SU-DHL-6 (cell line): ENCODE results near the gene DCC.

Experiments used
- H2AFZ ChIP-seq: fragments of 200-600 bp; sonication (generic); 2 replicates; pipeline ENCODE4 v1.6.1; 2014; ENCODE audit warnings: low read depth, mild to moderate bottlenecking, moderate library complexity, mixed read lengths, antibody characterized with exemption, low read length; ENCODE audit not compliant: severe bottlenecking
- H3F3A ChIP-seq: fragments of 200-600 bp; shearing (Covaris generic); 2 replicates; pipeline ENCODE4 v1.6.0; 2016; ENCODE audit warnings: antibody characterized with exemption, mild to moderate bottlenecking; ENCODE audit not compliant: insufficient read depth
- H3K27ac ChIP-seq: fragments of 200-600 bp; sonication (generic); 2 replicates; pipeline ENCODE4 v1.5.1; 2016; ENCODE audit warnings: low read depth, mild to moderate bottlenecking, low read length, moderate library complexity, mixed read lengths
- H3K27me3 ChIP-seq: fragments of 200-600 bp; sonication (generic), shearing (Covaris generic); 2 replicates; pipeline ENCODE4 v1.6.0; 2014; ENCODE audit warnings: mild to moderate bottlenecking, low read length
- H3K36me3 ChIP-seq: fragments of 200-600 bp; sonication (generic); 2 replicates; pipeline ENCODE4 v1.6.1; 2014; ENCODE audit warnings: mild to moderate bottlenecking, low read length, mixed read lengths
- H3K4me2 ChIP-seq: fragments of 300-600, 200-600 bp; shearing (Covaris generic), sonication (generic); 2 replicates; pipeline ENCODE4 v1.6.0; 2014; ENCODE audit warnings: low read length, low read depth, mild to moderate bottlenecking; ENCODE audit not compliant: poor library complexity, severe bottlenecking
- H3K4me3 ChIP-seq: fragments of 200-600 bp; sonication (generic); 2 replicates; pipeline ENCODE4 v1.5.1; 2014; ENCODE audit warnings: antibody characterized with exemption, low read length, mild to moderate bottlenecking, mixed read lengths; ENCODE audit not compliant: insufficient read depth, poor library complexity, severe bottlenecking
- H3K79me2 ChIP-seq: fragments of 200-600 bp; sonication (generic); 2 replicates; pipeline ENCODE4 v1.6.1; 2014; ENCODE audit warnings: mild to moderate bottlenecking, low read length, moderate library complexity; ENCODE audit not compliant: insufficient read depth
- H3K9ac ChIP-seq: fragments of 200-600 bp; sonication (generic); 2 replicates; pipeline ENCODE4 v1.7.0; 2014; ENCODE audit warnings: mild to moderate bottlenecking, low read length
- H3K9me2 ChIP-seq: fragments of 200-600 bp; sonication (generic); replicated peaks from 2 replicates; pipeline ENCODE4 v1.6.1; 2014; ENCODE audit warnings: low read length; ENCODE audit not compliant: insufficient read depth
- H3K9me3 ChIP-seq: fragments of 200-600 bp; sonication (generic); 2 replicates; pipeline ENCODE4 v1.6.1; 2014; ENCODE audit warnings: low read length, mixed read lengths; ENCODE audit not compliant: insufficient read depth
- H4K20me1 ChIP-seq: fragments of 200-600 bp; sonication (generic); 2 replicates; pipeline ENCODE4 v1.6.1; 2014; ENCODE audit warnings: low read depth, mild to moderate bottlenecking, antibody characterized with exemption, low read length, moderate library complexity, mixed read lengths
- CTCF ChIP-seq: fragments of 200-600 bp; sonication (generic); IDR thresholded peaks from one replicate; pipeline ENCODE4 v1.5.1; 2017; ENCODE audit warnings: antibody characterized with exemption, mild to moderate bottlenecking, low read length, moderate library complexity; ENCODE audit not compliant: insufficient read depth, poor library complexity, severe bottlenecking
- EZH2phosphoT487 ChIP-seq: fragments of 200-600 bp; sonication (generic), shearing (Covaris generic); conservative IDR thresholded peaks from 2 replicates; pipeline ENCODE4 v1.6.1; 2018; ENCODE audit warnings: mild to moderate bottlenecking, antibody characterized with exemption, low read length, moderate library complexity, mixed read lengths

The DCC gene

DNA sequence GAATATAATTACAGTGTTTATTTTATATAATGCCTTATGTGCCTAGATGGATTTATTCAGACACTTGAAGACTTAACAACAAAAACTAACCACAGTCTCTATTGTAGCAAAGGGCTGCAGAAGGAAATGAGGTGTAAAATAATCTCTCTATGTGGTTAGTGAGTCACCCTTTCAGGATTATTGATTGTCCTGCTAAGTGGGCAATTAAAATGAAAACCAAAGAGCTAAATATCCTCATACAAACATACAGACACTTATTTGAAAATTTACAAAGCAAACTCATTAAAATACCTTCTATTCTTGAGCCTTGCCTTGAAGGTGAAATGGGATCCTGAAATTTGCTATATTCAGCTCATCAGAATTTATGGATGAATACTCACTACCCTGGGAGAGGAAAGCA, 27.7 kb upstream of the DCC start:
- Histone ChIP-seq H3K9me2 (0 out of 2 replicates have a peak, but pooled peaks cover 4% of the 10 kb centered on the region), H3K27me3 (no peaks in the 10 kb centered on the region), H2AFZ (no peak overlapping the region), H3K4me3 (no peak overlapping the region), H3K9ac (no peak overlapping the region), H3F3A (no peaks in the 10 kb centered on the region), H3K4me2 (no peak overlapping the region), H4K20me1 (no peaks in the 10 kb centered on the region), H3K9me3 (no peaks in the 10 kb centered on the region), H3K79me2 (no peaks in the 10 kb centered on the region), H3K36me3 (no peaks in the 10 kb centered on the region), H3K27ac (no peak overlapping the region)
- no peak for TF ChIP-seq EZH2phosphoT487
- TF ChIP-seq CTCF = no peak

GRCh38 chr18:52313213-52313612, 26.8 kb upstream of the DCC start:
- Histone ChIP-seq H3K27me3 (no peaks in the 10 kb centered on the region), H3K4me3 (no peak overlapping the region), H3K36me3 (no peaks in the 10 kb centered on the region), H3F3A (no peaks in the 10 kb centered on the region), H3K9ac (no peak overlapping the region), H3K79me2 (no peaks in the 10 kb centered on the region), H3K27ac (no peak overlapping the region), H3K4me2 (no peak overlapping the region), H3K9me2 (0 out of 2 replicates have a peak, but pooled peaks cover 4% of the 10 kb centered on the region), H3K9me3 (no peaks in the 10 kb centered on the region), H4K20me1 (no peaks in the 10 kb centered on the region), H2AFZ (no peak overlapping the region)
- TF ChIP-seq CTCF (no peak), EZH2phosphoT487 (no peak)

GRCh38 chr18:52319424-52319983, 20.5 kb upstream of the DCC start:
- Histone ChIP-seq H3F3A (no peaks in the 10 kb centered on the region), H3K27ac (no peak overlapping the region), H3K9me3 (no peaks in the 10 kb centered on the region), H3K9ac (no peak overlapping the region), H3K79me2 (no peaks in the 10 kb centered on the region), H3K9me2 (no peaks in the 10 kb centered on the region), H3K4me3 (no peak overlapping the region), H4K20me1 (no peaks in the 10 kb centered on the region), H2AFZ (no peak overlapping the region), H3K27me3 (no peaks in the 10 kb centered on the region), H3K36me3 (no peaks in the 10 kb centered on the region), H3K4me2 (no peak overlapping the region)
- no peak for TF ChIP-seq EZH2phosphoT487
- TF ChIP-seq CTCF = no peak

GRCh38 chr18:52322307-52322706, 17.7 kb upstream of the DCC start:
- H3K27ac ChIP-seq = no peak overlapping the region
- H3K9ac ChIP-seq = no peak overlapping the region
- H3K36me3 ChIP-seq = no peaks in the 10 kb centered on the region
- H3K4me3 ChIP-seq = no peak overlapping the region
- no peaks in the 10 kb centered on the region for H3F3A ChIP-seq
- no peaks in the 10 kb centered on the region for H3K79me2 ChIP-seq
- H3K9me3 ChIP-seq = no peaks in the 10 kb centered on the region
- no peak overlapping the region for H3K4me2 ChIP-seq
- H2AFZ ChIP-seq = no peak overlapping the region
- H3K9me2 ChIP-seq = no peaks in the 10 kb centered on the region
- TF ChIP-seq EZH2phosphoT487 (no peak), CTCF (no peak)
- H4K20me1 ChIP-seq = no peaks in the 10 kb centered on the region
- no peaks in the 10 kb centered on the region for H3K27me3 ChIP-seq
